Ovary (tissue), 9 donors: ENCODE data around the gene LRIT2. TPM values are rescaled to one million over a fixed set of nuclear protein-coding genes. Genes with fewer than 3 reads are reported as not detected.
A peak's percentile ranks its signal among the peaks of the same experiment; 100 is the strongest.

Experiments
- DNase-seq, 5 donors: peaks; one replicate each; pipeline ENCODE4 v3.0.0-alpha.2; 2019 to 2020
- H3K27ac ChIP-seq, 2 donors: fragments of 200-600 bp; one replicate each; pipeline versions ENCODE4 v1.5.1 to v1.8.0; 2019 to 2022
- H3K27me3 ChIP-seq: fragments of 200-600 bp; one replicate; pipeline ENCODE4 v1.8.0; 2022
- H3K36me3 ChIP-seq: fragments of 200-600 bp; sonication (generic); one replicate; pipeline ENCODE4 v1.5.1; 2019
- H3K4me1 ChIP-seq: one replicate; pipeline ENCODE4 v1.8.1; 2013; ENCODE audit warnings: mild to moderate bottlenecking, moderate library complexity; ENCODE audit not compliant: insufficient read depth
- H3K4me3 ChIP-seq: fragments of 200-600 bp; sonication (generic); one replicate; pipeline ENCODE4 v1.5.1; 2017
- H3K9me3 ChIP-seq, 2 donors: fragments of 200-600 bp in 1 of 2; sonication (generic) in 1 of 2; one replicate each; pipeline versions ENCODE4 v1.5.1 to v1.8.1; 2013 to 2019; ENCODE audit warnings: mild to moderate bottlenecking in 1 of 2, moderate library complexity in 1 of 2
- EP300 ChIP-seq: sonication (generic); formaldehyde crosslinking; IDR thresholded peaks from one replicate; pipeline ENCODE4 v1.6.1; 2017; ENCODE audit warnings: antibody characterized with exemption
- POLR2A ChIP-seq: fragments of 450-650 bp; IDR thresholded peaks from one replicate; pipeline ENCODE4 v1.6.1; 2017; ENCODE audit warnings: antibody characterized with exemption, mild to moderate bottlenecking, moderate library complexity
- WGBS, 3 donors: extraction: QIAGEN DNeasy Blood & Tissue Kit in 1 of 3; methylation state at CpG; one replicate each; pipeline versions ENCODE4 v1.1.5 to v1.1.7; 2013 to 2017; 5-methylcytosine and 5-hydroxymethylcytosine counted together
- intact Hi-C, 4 donors: fragments of 100-400 bp; cut with DNase I; formaldehyde crosslinking; loops; one replicate each; pipeline versions ENCODE4 v1.11.0 to v1.15.1; 2022 to 2023
- polyA plus RNA-seq, 2 donors: library from polyadenylated mRNA; stranded (reverse); fragments of 200-250 nt in 1 of 2; fragments of 350-450 nt in 1 of 2; fragmentation: Illumina TruSeq in 1 of 2; extraction: RNeasy Lipid Tissue Mini Kit (QIAGEN cat#74804) in 1 of 2; gene quantifications; one replicate each; pipeline ENCODE4 v1.2.3, GENCODE V29; 2013 to 2014
- total RNA-seq, 7 donors: library from RNA; depleted of rRNA in 2 of 7; stranded (reverse); fragments of >200 nt in 2 of 7; fragmentation: NEBNext Ultra II Directional in 3 of 7; extraction: Animal tissue kit (Norgen Biotek cat#: 25700) in 3 of 7; gene quantifications; one replicate each; pipeline versions ENCODE4 v1.1.0 to v1.2.4, GENCODE V29; 2016 to 2023
- TF ChIP-seq, protein P1 (sequence below), 3 donors: fragments of 450-650 bp in 2 of 3; fragments of 200-600 bp in 1 of 3; IDR thresholded peaks; one replicate each; pipeline versions ENCODE4 v1.5.1 to v1.8.0; 2016 to 2022; ENCODE audit warnings: antibody characterized with exemption in 3 of 3, mild to moderate bottlenecking in 1 of 3
- donor health status: DM: no; HTN: no; CAD: no; lungs with moderate emphysema.
- donor health status: DM: no; HTN: no; CAD: no.
- donor health status: Bipolar disorder and iron deficiency.
- donor health status: DM: yes; HTN: yes; CAD: no.
- donor health status: DM: no; HTN: no; CAD: no.
- donor health status: DM: yes; HTN: yes; CAD: no.

Gene LRIT2
- total and polyA plus RNA-seq, 9 donors: not detected

DNA sequence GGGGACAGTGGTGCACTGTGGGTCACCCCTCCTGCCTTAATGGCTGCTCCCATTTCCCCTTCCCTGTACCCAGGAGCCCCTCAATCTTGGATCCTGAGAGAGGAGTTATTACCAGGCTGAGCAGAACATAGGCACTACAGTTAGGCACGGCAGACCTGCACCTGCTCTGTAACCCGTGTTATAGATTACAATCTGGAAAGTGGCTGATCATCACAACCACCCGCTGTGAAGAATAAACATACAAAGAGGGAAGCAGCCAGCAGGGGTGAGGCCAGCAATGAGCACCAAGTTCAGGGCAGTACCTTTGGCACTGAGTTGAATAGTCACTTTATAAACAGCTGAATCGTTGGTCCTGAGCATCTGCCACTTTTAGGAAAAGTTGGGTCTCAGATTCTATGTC is 29.3 kb downstream of the LRIT2 start:
- TF ChIP-seq EP300 (no peak), POLR2A (no peak)
- TF ChIP-seq, protein P1, sequence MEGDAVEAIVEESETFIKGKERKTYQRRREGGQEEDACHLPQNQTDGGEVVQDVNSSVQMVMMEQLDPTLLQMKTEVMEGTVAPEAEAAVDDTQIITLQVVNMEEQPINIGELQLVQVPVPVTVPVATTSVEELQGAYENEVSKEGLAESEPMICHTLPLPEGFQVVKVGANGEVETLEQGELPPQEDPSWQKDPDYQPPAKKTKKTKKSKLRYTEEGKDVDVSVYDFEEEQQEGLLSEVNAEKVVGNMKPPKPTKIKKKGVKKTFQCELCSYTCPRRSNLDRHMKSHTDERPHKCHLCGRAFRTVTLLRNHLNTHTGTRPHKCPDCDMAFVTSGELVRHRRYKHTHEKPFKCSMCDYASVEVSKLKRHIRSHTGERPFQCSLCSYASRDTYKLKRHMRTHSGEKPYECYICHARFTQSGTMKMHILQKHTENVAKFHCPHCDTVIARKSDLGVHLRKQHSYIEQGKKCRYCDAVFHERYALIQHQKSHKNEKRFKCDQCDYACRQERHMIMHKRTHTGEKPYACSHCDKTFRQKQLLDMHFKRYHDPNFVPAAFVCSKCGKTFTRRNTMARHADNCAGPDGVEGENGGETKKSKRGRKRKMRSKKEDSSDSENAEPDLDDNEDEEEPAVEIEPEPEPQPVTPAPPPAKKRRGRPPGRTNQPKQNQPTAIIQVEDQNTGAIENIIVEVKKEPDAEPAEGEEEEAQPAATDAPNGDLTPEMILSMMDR (IDR thresholded peaks at IDR 0.05): no peak
- Histone ChIP-seq H3K27ac (no peak overlapping the region), H3K36me3 (no peaks in the 10 kb centered on the region), H3K4me3 (no peak overlapping the region), H3K9me3 (no peaks in the 10 kb centered on the region), H3K4me1 (no peaks in the 10 kb centered on the region), H3K27me3 (no peaks in the 10 kb centered on the region)
- intact Hi-C loops: no loop called here
- 33 to 56% (median 35%) methylated on average over 4 of the region's 4 CpGs for WGBS, 3 donors
- no peak for DNase-seq

DNA sequence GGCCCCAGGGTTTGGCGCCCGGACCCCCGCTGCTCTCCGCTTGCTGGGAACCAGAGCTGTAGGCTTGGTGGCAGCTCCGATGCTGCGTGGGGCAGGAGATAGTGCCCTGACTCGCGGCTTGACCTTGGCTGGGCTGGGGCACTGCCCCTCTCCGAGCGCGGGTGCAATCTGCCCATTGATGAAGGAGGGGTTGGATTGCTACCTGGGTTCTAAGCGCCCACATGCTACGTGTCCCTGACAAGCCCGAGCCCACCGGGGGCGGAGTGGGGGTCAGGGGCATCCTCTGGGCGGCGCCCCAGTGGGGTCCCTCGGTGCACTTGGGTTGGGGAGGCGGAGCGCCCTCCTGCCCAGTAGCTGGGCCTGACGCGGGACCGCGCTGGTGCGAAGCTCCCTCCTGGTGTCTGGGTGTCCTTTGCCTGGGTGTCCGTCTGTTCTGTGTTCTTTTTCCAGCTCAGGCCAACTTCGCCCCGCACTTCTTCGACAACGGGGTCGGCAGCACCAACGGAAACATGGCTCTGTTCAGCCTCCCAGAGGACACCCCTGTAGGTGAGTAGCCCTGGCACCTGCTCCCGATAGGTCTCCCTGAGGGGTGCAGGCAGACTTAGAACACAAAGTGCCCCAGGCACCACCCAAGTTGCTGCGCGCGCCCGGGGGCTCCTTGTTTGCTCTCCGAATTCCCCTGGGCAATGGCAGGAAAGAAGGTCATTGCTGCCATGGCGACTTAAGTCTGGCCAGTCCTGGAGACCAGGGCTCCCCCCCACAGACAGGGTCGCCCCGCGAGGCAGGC is 30.1 kb downstream of the LRIT2 start:
- no peaks in the 10 kb centered on the region for H3K27me3 ChIP-seq
- DNase-seq: no peak
- intact Hi-C loops: no loop called here
- no peak overlapping the region for H3K4me3 ChIP-seq
- H3K9me3 ChIP-seq: no peaks in the 10 kb centered on the region
- 13 to 21% (median 17%) methylated on average over 33 to 43 of the region's 43 CpGs for WGBS, 3 donors
- TF ChIP-seq POLR2A (no peak), EP300 (no peak)
- TF ChIP-seq, protein P1 (IDR thresholded peaks at IDR 0.05): no peak
- H3K27ac ChIP-seq: no peak overlapping the region
- no peaks in the 10 kb centered on the region for H3K36me3 ChIP-seq
- H3K4me1 ChIP-seq: no peaks in the 10 kb centered on the region

DNA sequence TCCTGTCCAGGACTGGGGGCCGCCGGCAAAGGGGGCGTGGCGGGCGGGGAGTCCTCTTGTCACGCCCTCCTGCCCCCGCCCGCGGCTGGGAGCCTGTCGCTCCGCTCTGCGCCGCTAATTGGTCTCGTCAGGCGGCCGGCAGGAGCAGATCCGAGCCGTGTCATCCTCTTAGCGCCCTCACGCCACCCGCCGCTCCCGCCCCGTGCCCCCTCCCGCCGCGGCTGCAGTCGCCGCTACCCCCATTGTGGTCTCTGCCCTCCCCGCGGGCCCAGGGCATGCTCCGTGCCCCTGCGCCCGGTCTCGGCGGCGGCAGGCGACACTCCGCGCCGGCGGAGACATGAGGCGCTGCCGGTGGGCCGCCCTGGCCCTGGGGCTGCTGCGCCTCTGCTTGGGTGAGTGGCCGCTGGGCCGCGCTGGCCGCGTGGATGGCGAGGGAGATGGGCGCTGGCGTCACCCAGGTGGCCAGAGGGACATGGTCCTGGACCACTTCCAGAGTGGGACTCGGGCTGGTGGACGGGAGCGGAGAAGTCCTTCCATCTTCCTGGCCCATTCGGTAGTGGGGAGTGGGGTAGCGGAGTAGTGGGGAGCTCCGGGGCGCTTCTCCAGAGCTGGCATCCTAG is 30.8 kb downstream of the LRIT2 start, which contains the start of gene CDHR1:
Gene CDHR1, plus strand, starts transcription at position 114 of the 620 bp plus-strand sequence. Its CDS starts 224 bp downstream, at position 338.
- WGBS, 3 donors: 1 to 3% (median 1%) methylated on average over 27 to 61 of the region's 61 CpGs
- intact Hi-C loops: loop anchor here in 1 of 4 donors (5.0 kb wide), 1 partner anchor 348 kb away; no protein-coding TSS in a partner anchor
- H3K27ac ChIP-seq: no peak within 1 kb of the TSS

DNA sequence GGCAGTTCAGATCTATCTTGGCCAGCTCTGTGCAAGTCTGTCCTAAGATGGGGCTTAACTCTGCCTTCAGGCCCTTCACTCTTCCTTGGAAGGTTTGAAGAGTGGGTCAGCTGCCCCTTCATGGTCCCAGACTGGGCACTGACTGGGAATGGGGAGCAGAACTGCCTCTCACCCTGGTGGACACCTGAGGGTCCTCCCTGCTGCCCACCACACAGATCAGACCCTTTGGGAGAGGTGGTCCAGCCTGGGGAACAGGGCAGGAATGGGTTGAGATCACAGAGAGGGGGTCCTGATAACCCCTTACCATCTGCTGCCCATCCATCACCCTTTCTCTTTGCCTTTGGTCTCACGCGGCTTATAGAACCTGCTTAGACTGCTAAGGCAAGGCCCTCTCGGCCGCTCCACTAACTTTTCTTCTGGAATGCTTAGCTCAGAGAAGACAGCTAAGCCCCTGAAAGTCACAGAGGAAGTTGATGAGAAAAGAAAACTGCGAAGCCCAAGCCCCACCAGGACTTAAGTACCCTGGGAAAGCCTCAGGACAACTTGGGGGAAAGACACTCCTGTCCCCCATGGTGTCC is 31.4 kb downstream of the LRIT2 start:
- TF ChIP-seq, protein P1 (IDR thresholded peaks at IDR 0.05): no peak
- TF ChIP-seq EP300 (no peak), POLR2A (no peak)
- no peaks in the 10 kb centered on the region for H3K27me3 ChIP-seq
- no peak overlapping the region for H3K4me3 ChIP-seq
- no peak for DNase-seq
- 13 to 21% (median 14%) methylated on average over 5 of the region's 5 CpGs for WGBS, 3 donors
- no peaks in the 10 kb centered on the region for H3K4me1 ChIP-seq
- intact Hi-C loops: loop anchor here in 1 of 4 donors (5.0 kb wide), 1 partner anchor 348 kb away; no protein-coding TSS in a partner anchor
- no peak overlapping the region for H3K27ac ChIP-seq
- H3K36me3 ChIP-seq: no peaks in the 10 kb centered on the region
- no peaks in the 10 kb centered on the region for H3K9me3 ChIP-seq

More for the DNA sequence above, 30.8 kb downstream of the LRIT2 start, which contains the start of gene CDHR1:
- DNase-seq: no peak
- H3K4me3 ChIP-seq: peak within 1 kb of the TSS; percentile 19
- no peaks in the 10 kb centered on the region for H3K36me3 ChIP-seq
- H3K9me3 ChIP-seq: no peaks in the 10 kb centered on the region
- TF ChIP-seq POLR2A (no peak), EP300 (no peak)
- TF ChIP-seq, protein P1 (IDR thresholded peaks at IDR 0.05): no peak
- no peaks in the 10 kb centered on the region for H3K27me3 ChIP-seq
- H3K4me1 ChIP-seq: no peaks in the 10 kb centered on the region
